SK-N-MC (cell line): ENCODE results near the gene FASTK.

Experiments used
- DNase-seq: peaks from one replicate; pipeline ENCODE4 v3.0.0-alpha.2; 2011; ENCODE audit warnings: low read depth, low spot score
- H3K27ac ChIP-seq: fragments of 200-600 bp; sonication (generic); 2 replicates; pipeline ENCODE4 v1.5.1; 2016; ENCODE audit warnings: mixed run types
- H3K36me3 ChIP-seq: fragments of 200-600 bp; sonication (generic); 2 replicates; pipeline ENCODE4 v1.6.1; 2017; ENCODE audit warnings: antibody characterized with exemption, low read length, mixed read lengths; ENCODE audit not compliant: insufficient read depth
- H3K4me3 ChIP-seq: fragments of 200-600 bp; sonication (generic); 2 replicates; pipeline ENCODE4 v1.5.1; 2016
- H3K9ac ChIP-seq: fragments of 200-600 bp; sonication (generic); 2 replicates; pipeline ENCODE4 v1.8.0; 2017; ENCODE audit warnings: mixed run types, mixed read lengths; ENCODE audit not compliant: insufficient read length
- H3K9me3 ChIP-seq: fragments of 200-600 bp; sonication (generic); 2 replicates; pipeline ENCODE4 v1.6.1; 2017; ENCODE audit warnings: low read depth, mild to moderate bottlenecking, antibody characterized with exemption, low read length, moderate library complexity, mixed read lengths
- EZH2 ChIP-seq: fragments of 200-600 bp; sonication (generic); IDR thresholded peaks from one replicate; pipeline ENCODE4 v1.6.1; 2017; ENCODE audit warnings: antibody characterized with exemption
- FOXP2 ChIP-seq: optimal IDR thresholded peaks from 2 replicates; pipeline ENCODE3; 2011; ENCODE audit warnings: mild to moderate bottlenecking, moderate library complexity; ENCODE audit not compliant: insufficient read depth; ENCODE audit errors: extremely low read length, control extremely low read depth
- POLR2AphosphoS5 ChIP-seq: IDR thresholded peaks from 2 replicates; pipeline ENCODE4 v1.6.1; 2012; ENCODE audit warnings: mild to moderate bottlenecking, low read depth, low read length, borderline replicate concordance

FASTK gene

GRCh38 chr7:151103973-151104372 is 23.4 kb upstream of the FASTK start:
- Histone ChIP-seq H3K36me3 (0 out of 2 replicates have a peak, but pooled peaks cover 4% of the 10 kb centered on the region), H3K4me3 (no peak overlapping the region), H3K27ac (no peak overlapping the region), H3K9me3 (no peaks in the 10 kb centered on the region), H3K9ac (no peak overlapping the region)
- DNase-seq = no peak
- TF ChIP-seq EZH2 (no peak), POLR2AphosphoS5 (no peak), FOXP2 (no peak)

GRCh38 chr7:151102991-151103390 is 22.4 kb upstream of the FASTK start:
- no peak for DNase-seq
- no peak overlapping the region for H3K9ac ChIP-seq
- H3K4me3 ChIP-seq = no peak overlapping the region
- TF ChIP-seq EZH2 = no peak
- no peak for TF ChIP-seq POLR2AphosphoS5
- TF ChIP-seq FOXP2 = no peak
- no peak overlapping the region for H3K27ac ChIP-seq
- H3K36me3 ChIP-seq = 0 out of 2 replicates have a peak, but pooled peaks cover 4% of the 10 kb centered on the region
- H3K9me3 ChIP-seq = no peaks in the 10 kb centered on the region

- no peak overlapping the region for H3K27ac ChIP-seq
- no peak overlapping the region for H3K9ac ChIP-seq
- TF ChIP-seq FOXP2 = no peak
- no peak for TF ChIP-seq POLR2AphosphoS5
- TF ChIP-seq EZH2 = no peak
- no peak for DNase-seq
- H3K9me3 ChIP-seq = no peaks in the 10 kb centered on the region
- no peak overlapping the region for H3K4me3 ChIP-seq
- 0 out of 2 replicates have a peak, but pooled peaks cover 4% of the 10 kb centered on the region for H3K36me3 ChIP-seq
Observed at GRCh38 chr7:151101621-151102396, 21.2 kb upstream of the FASTK start.

DNA sequence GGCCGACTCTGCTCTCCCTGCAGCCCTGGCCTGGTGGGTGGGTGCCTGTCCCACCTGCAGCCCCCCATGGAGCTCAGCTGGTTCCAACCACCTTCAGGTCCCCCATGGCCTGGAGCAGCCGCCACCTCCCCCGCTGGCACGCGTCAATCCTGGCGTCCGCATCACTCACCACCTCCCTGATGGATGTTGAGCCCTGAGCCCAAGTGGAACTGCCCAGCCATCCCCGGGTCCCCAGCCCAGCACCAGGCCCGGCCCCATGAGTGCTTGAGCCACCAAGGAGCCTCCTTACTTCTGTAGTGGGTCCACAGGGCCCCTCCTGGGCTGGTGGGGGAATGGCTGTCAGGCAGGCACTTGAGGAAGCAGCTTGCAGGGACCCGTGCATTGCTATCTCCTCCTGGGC is 20.3 kb upstream of the FASTK start:
- H3K4me3 ChIP-seq = no peak overlapping the region
- H3K27ac ChIP-seq = no peak overlapping the region
- no peak for TF ChIP-seq EZH2
- H3K9ac ChIP-seq = no peak overlapping the region
- DNase-seq = no peak
- no peaks in the 10 kb centered on the region for H3K9me3 ChIP-seq
- H3K36me3 ChIP-seq = 0 out of 2 replicates have a peak, but pooled peaks cover 4% of the 10 kb centered on the region

GRCh38 chr7:151099486-151100211 is 19.0 kb upstream of the FASTK start:
- DNase-seq = no peak
- 0 out of 2 replicates have a peak, but pooled peaks cover 4% of the 10 kb centered on the region for H3K36me3 ChIP-seq
- TF ChIP-seq FOXP2 = no peak
- TF ChIP-seq POLR2AphosphoS5 = no peak
- no peak for TF ChIP-seq EZH2
- H3K4me3 ChIP-seq = no peak overlapping the region
- H3K9me3 ChIP-seq = no peaks in the 10 kb centered on the region
- H3K27ac ChIP-seq = no peak overlapping the region
- no peak overlapping the region for H3K9ac ChIP-seq

DNA sequence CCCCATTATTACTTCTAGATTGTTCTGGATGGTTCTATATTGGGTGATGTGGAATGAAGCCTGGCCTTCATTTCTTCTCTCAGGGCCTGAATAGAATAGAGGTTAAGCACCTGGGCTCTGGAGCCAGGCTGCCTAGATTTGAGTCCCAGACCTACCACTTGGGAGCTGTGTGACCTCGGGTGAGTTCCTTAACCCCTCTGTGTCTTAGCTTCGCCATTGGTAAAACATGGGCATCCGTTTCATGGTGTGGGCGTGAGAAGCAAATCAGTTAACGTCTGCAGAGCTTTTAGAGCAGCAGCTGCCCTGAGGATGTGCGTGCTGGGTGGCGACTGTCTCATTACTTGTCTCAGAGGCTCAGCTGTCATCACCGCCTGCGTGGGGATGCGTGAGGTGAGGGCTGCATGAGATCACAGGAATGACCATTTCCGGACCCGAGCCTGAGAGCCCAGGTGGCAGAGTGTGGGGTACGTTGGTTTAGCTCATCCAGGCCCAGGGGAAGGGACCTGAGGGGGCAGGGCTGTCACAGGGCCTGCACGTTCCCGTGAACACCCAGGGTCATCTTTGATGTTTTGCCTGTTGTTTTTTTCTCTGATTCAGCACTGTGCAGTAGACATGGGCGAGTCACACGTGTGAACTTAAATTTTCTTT is 15.3 kb upstream of the FASTK start:
- Histone ChIP-seq H3K36me3 (no peaks in the 10 kb centered on the region; the same call in 1 of the 2 replicates), H3K27ac (no peak overlapping the region), H3K9me3 (no peaks in the 10 kb centered on the region), H3K4me3 (no peak overlapping the region), H3K9ac (no peak overlapping the region)
- DNase-seq = no peak
- TF ChIP-seq FOXP2 (no peak), EZH2 (no peak), POLR2AphosphoS5 (no peak)

- no peak for DNase-seq
- H3K36me3 ChIP-seq = no peaks in the 10 kb centered on the region; the same call in 1 of the 2 replicates
- H3K9ac ChIP-seq = no peak overlapping the region
- no peak for TF ChIP-seq POLR2AphosphoS5
- TF ChIP-seq EZH2 = no peak
- no peak for TF ChIP-seq FOXP2
- H3K4me3 ChIP-seq = no peak overlapping the region
- H3K27ac ChIP-seq = no peak overlapping the region
- H3K9me3 ChIP-seq = no peaks in the 10 kb centered on the region
Observed at GRCh38 chr7:151095123-151095797, 14.7 kb upstream of the FASTK start.

DNA sequence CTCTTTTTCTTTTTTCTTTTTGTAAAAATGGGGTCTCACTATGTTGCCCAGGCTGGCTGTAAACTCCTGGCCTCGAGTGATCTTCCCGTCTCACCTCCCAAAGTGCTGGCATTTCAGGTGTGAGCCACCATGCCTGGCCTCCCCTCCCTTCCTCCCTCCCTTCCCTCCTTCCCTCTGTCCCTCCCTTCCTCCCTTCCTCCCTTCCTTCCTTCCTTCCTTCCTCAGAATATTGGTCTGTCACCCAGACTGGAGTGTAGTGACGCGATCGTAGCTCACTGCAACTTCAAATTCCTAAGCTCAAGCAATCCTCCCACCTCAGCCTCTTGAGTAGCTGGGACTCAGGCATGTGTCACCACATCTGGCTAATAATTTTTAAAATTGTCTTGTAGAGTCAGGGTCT is 14.1 kb upstream of the FASTK start:
- H3K4me3 ChIP-seq = no peak overlapping the region
- no peaks in the 10 kb centered on the region for H3K9me3 ChIP-seq
- H3K27ac ChIP-seq = no peak overlapping the region
- no peak overlapping the region for H3K9ac ChIP-seq
- H3K36me3 ChIP-seq = no peaks in the 10 kb centered on the region; the same call in 1 of the 2 replicates
- DNase-seq = no peak
- TF ChIP-seq FOXP2 (no peak), EZH2 (no peak), POLR2AphosphoS5 (no peak)
